WTC11 (cell line): ENCODE data around the gene ZSCAN5C. TPM values are rescaled to one million over a fixed set of nuclear protein-coding genes. Genes with fewer than 3 reads are reported as not detected.

Experiments used
- ATAC-seq: fragments of 200-7000 bp; cut with Tn5 transposase; 2 replicates; pipeline ENCODE4 v1.10.0; 2021; ENCODE audit warnings: mild to moderate bottlenecking, moderate library complexity
- CTCF ChIA-PET: fragments of 300-600 bp; sonication (Branson Sonifier 250); formaldehyde crosslinking; loops from one replicate; lab custom pipeline; 2021; ENCODE audit warnings: antibody characterized with exemption; lab: Charles Lee
- POLR2A ChIA-PET: fragments of 350-600 bp; sonication (Branson Sonifier 250); formaldehyde crosslinking; loops from one replicate; lab custom pipeline; 2021; ENCODE audit warnings: antibody characterized with exemption; lab: Charles Lee
- DNase-seq: peaks from one replicate; pipeline ENCODE4 v3.0.0; 2021; ENCODE audit warnings: low spot score
- H3K27ac Mint-ChIP-seq: 2 replicates; pipeline ENCODE4 v1.8.0; 2021; ENCODE audit warnings: mixed read lengths
- H3K27me3 Mint-ChIP-seq: 2 replicates; pipeline ENCODE4 v1.8.0; 2021; ENCODE audit warnings: low read depth, mild to moderate bottlenecking, moderate library complexity, mixed read lengths
- H3K36me3 Mint-ChIP-seq: 2 replicates; pipeline ENCODE4 v1.8.0; 2021; ENCODE audit warnings: mixed read lengths
- H3K4me1 Mint-ChIP-seq: 2 replicates; pipeline ENCODE4 v1.8.0; 2022; ENCODE audit warnings: mixed read lengths
- H3K4me3 Mint-ChIP-seq: 2 replicates; pipeline ENCODE4 v1.8.0; 2021; ENCODE audit warnings: mild to moderate bottlenecking, moderate library complexity, mixed read lengths
- H3K9me3 Mint-ChIP-seq: 2 replicates; pipeline ENCODE4 v1.8.0; 2021; ENCODE audit warnings: mixed read lengths
- AFF4 ChIP-seq: sonication (generic); formaldehyde crosslinking; IDR thresholded peaks from 2 replicates; pipeline ENCODE4 v1.8.1; 2023; ENCODE audit warnings: mild to moderate bottlenecking, missing genetic modification reagents, borderline replicate concordance
- ARID4B ChIP-seq: sonication (generic); formaldehyde crosslinking; IDR thresholded peaks from 2 replicates; pipeline ENCODE4 v1.8.0; 2023; ENCODE audit warnings: missing genetic modification reagents, mild to moderate bottlenecking, borderline replicate concordance
- CDX4 ChIP-seq: fragments of 250-450 bp; sonication (Bioruptor Pico); IDR thresholded peaks from 2 replicates; pipeline ENCODE4 v1.9.0; 2021; ENCODE audit warnings: moderate library complexity, mild to moderate bottlenecking, inconsistent platforms, borderline replicate concordance
- CREM ChIP-seq: sonication (generic); formaldehyde crosslinking; IDR thresholded peaks from 2 replicates; pipeline ENCODE4 v1.8.1; 2022; ENCODE audit warnings: mild to moderate bottlenecking, missing genetic modification reagents, moderate library complexity
- CTCF ChIP-seq: fragments of 200-600 bp; IDR thresholded peaks from 2 replicates; pipeline ENCODE4 v1.8.0; 2022; ENCODE audit warnings: antibody characterized with exemption
- MLX ChIP-seq: sonication (generic); formaldehyde crosslinking; IDR thresholded peaks from 2 replicates; pipeline ENCODE4 v1.8.1; 2023; ENCODE audit warnings: mild to moderate bottlenecking, missing genetic modification reagents, moderate library complexity
- OVOL2 ChIP-seq: fragments of 250-450 bp; sonication (Bioruptor Pico); IDR thresholded peaks from 2 replicates; pipeline ENCODE4 v1.9.0; 2021; ENCODE audit warnings: mild to moderate bottlenecking, borderline replicate concordance
- RORB ChIP-seq: fragments of 250-450 bp; sonication (Bioruptor Pico); IDR thresholded peaks from 2 replicates; pipeline ENCODE4 v1.9.0; 2021; ENCODE audit warnings: mild to moderate bottlenecking
- USF2 ChIP-seq: sonication (generic); formaldehyde crosslinking; IDR thresholded peaks from 2 replicates; pipeline ENCODE4 v1.8.1; 2023; ENCODE audit warnings: mild to moderate bottlenecking, missing genetic modification reagents, moderate library complexity
- ZNF138 ChIP-seq: sonication (generic); formaldehyde crosslinking; conservative IDR thresholded peaks from 2 replicates; pipeline ENCODE4 v1.8.1; 2022; ENCODE audit warnings: mild to moderate bottlenecking, moderate library complexity, missing genetic modification reagents
- ZNF281 ChIP-seq: sonication (generic); formaldehyde crosslinking; IDR thresholded peaks from 2 replicates; pipeline ENCODE4 v1.8.0; 2023; ENCODE audit warnings: mild to moderate bottlenecking, missing genetic modification reagents
- ZNF396 ChIP-seq: fragments of 250-450 bp; sonication (Bioruptor Pico); IDR thresholded peaks from 2 replicates; pipeline ENCODE4 v1.8.0; 2021; ENCODE audit warnings: mild to moderate bottlenecking, moderate library complexity, borderline replicate concordance
- ZNF416 ChIP-seq: fragments of 250-450 bp; sonication (Bioruptor Pico); IDR thresholded peaks from 2 replicates; pipeline ENCODE4 v1.9.0; 2021; ENCODE audit warnings: mild to moderate bottlenecking, inconsistent platforms
- ZNF425 ChIP-seq: fragments of 250-450 bp; sonication (Bioruptor Pico); conservative IDR thresholded peaks from 2 replicates; pipeline ENCODE4 v1.9.0; 2021; ENCODE audit warnings: mild to moderate bottlenecking
- ZNF671 ChIP-seq: fragments of 250-450 bp; sonication (Bioruptor Pico); IDR thresholded peaks from 2 replicates; pipeline ENCODE4 v1.8.0; 2021; ENCODE audit warnings: mild to moderate bottlenecking
- total RNA-seq: library from RNA; stranded (reverse); gene quantifications from 3 replicates; pipeline ENCODE4 v1.2.3, GENCODE V29; 2021

Gene ZSCAN5C
- total RNA-seq, 1 experiment from 2014 or later = not detected

- TF ChIP-seq CDX4 (CRISPR knock-in tag) = no peak
- TF ChIP-seq OVOL2 (CRISPR knock-in tag) = no peak
- no peak for TF ChIP-seq ZNF425
- TF ChIP-seq RORB (CRISPR knock-in tag) = no peak
- no peak for TF ChIP-seq MLX (CRISPR knock-in tag)
- TF ChIP-seq CTCF = no peak
- TF ChIP-seq ZNF138 (CRISPR knock-in tag) = no peak
- TF ChIP-seq USF2 = no peak
- TF ChIP-seq ZNF671 (CRISPR knock-in tag) = no peak
- TF ChIP-seq AFF4 (CRISPR knock-in tag) = no peak
- TF ChIP-seq ZNF396 (CRISPR knock-in tag) = no peak
- Mint-ChIP-seq H3K4me3 (no peak overlapping the region), H3K27me3 (no peaks in the 10 kb centered on the region), H3K4me1 (peaks cover 24% of the 10 kb centered on the region), H3K9me3 (no peaks in the 10 kb centered on the region), H3K27ac (no peak overlapping the region), H3K36me3 (peaks cover 34% of the 10 kb centered on the region)
- ChIA-PET CTCF (interaction anchor here (0.7 to 3.8 kb wide), 2 partner anchors 14 to 263 kb away, joined by 3 to 73 read pairs; no protein-coding TSS in a partner anchor), POLR2A (no interaction called here)
- DNase-seq (no peak), ATAC-seq (no peak)
These were observed 45.3 kb upstream of the ZSCAN5C start for GRCh38 chr19:56156768-56157167.

- no peaks in the 10 kb centered on the region for H3K9me3 Mint-ChIP-seq
- ATAC-seq (no peak), DNase-seq (no peak)
- H3K27ac Mint-ChIP-seq = no peak overlapping the region
- no peak overlapping the region for H3K4me3 Mint-ChIP-seq
- peaks cover 34% of the 10 kb centered on the region for H3K36me3 Mint-ChIP-seq
- no peaks in the 10 kb centered on the region for H3K27me3 Mint-ChIP-seq
- ChIA-PET CTCF (interaction anchor here (0.9 to 1.3 kb wide), 2 partner anchors 14 to 53 kb away, joined by 4 to 5 read pairs; no protein-coding TSS in a partner anchor), POLR2A (no interaction called here)
- peaks cover 13% of the 10 kb centered on the region for H3K4me1 Mint-ChIP-seq
- TF ChIP-seq CREM (CRISPR knock-in tag) = no peak
- TF ChIP-seq ARID4B (CRISPR knock-in tag) = no peak
- no peak for TF ChIP-seq ZNF281 (CRISPR knock-in tag)
- TF ChIP-seq ZNF416 (CRISPR knock-in tag) = no peak
- TF ChIP-seq ZNF138 (CRISPR knock-in tag) = no peak
These were observed 43.8 kb upstream of the ZSCAN5C start for GRCh38 chr19:56158170-56158757.
